Coronary artery (tissue), 2 donors: ENCODE results near the gene RBKS.

Source experiments
- DNase-seq: peaks from one replicate; pipeline ENCODE4 v3.0.0-alpha.2; 2017; ENCODE audit warnings: low spot score
- H3K27ac ChIP-seq, 2 donors: fragments of 200-600 bp; sonication (generic); one replicate each; pipeline ENCODE4 v1.5.1; 2016 to 2019
- H3K4me3 ChIP-seq: fragments of 200-600 bp; sonication (generic); 2 replicates; pipeline ENCODE4 v1.5.1; 2016; ENCODE audit warnings: mild to moderate bottlenecking, moderate library complexity
- CTCF ChIP-seq: fragments of 200-600 bp; sonication (generic); IDR thresholded peaks from one replicate; pipeline ENCODE4 v1.5.1; 2019; ENCODE audit warnings: antibody characterized with exemption

The RBKS gene

GRCh38 chr2:27738349-27739057 is 151.7 kb downstream of the RBKS start:
- peak overlapping the region in 1 of 2 donors; percentile 81 for H3K27ac ChIP-seq
- TF ChIP-seq CTCF = no peak
- no peak for DNase-seq
- H3K4me3 ChIP-seq = no peak overlapping the region

GRCh38 chr2:27737676-27738348 is 152.4 kb downstream of the RBKS start:
- no peak for TF ChIP-seq CTCF
- Histone ChIP-seq H3K27ac (peak overlapping the region in 1 of 2 donors; percentile 81), H3K4me3 (no peak overlapping the region)
- no peak for DNase-seq

GRCh38 chr2:27736890-27737204 is 153.3 kb downstream of the RBKS start:
- no peak for DNase-seq
- H3K27ac ChIP-seq = peak overlapping the region in 1 of 2 donors; percentile 81
- H3K4me3 ChIP-seq = no peak overlapping the region
- no peak for TF ChIP-seq CTCF

- no peak for DNase-seq
- TF ChIP-seq CTCF = no peak
- H3K4me3 ChIP-seq = peak overlapping the region; percentile 71
- peak overlapping the region; percentile 76 to 81 for H3K27ac ChIP-seq
These were observed 153.9 kb downstream of the RBKS start for GRCh38 chr2:27736031-27736889.

GRCh38 chr2:27735263-27735904 is 154.8 kb downstream of the RBKS start:
- no peak for TF ChIP-seq CTCF
- peak; percentile 89 for DNase-seq
- H3K27ac ChIP-seq = peak overlapping the region; percentile 76 to 81
- H3K4me3 ChIP-seq = peak overlapping the region; percentile 71

- Histone ChIP-seq H3K4me3 (no peak overlapping the region), H3K27ac (peak overlapping the region in 1 of 2 donors; percentile 81)
- TF ChIP-seq CTCF = no peak
- DNase-seq = no peak
These were observed 155.9 kb downstream of the RBKS start for GRCh38 chr2:27734305-27734704.
